ENCODE measurements around the gene CFAP20DC.

Gene CFAP20DC

DNA sequence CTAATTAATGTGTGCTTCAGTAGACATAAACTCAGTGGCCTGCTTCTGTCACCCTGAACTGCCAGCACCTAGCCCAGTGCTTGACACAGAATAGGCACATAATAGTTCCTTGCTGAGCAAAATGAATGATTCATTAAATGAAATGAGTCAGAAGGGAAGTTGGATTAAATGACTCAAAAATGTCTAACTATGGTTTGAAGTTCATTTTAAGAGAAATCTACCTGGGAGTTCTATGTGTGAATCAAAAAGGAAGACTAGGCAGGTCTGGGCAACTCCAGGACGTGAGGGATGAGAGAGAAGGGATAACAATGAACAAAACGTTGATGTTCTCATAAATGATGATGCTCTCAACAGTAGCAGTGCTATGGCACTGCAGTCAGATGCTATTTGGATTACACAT lies 175.0 kb downstream of the CFAP20DC start:
- peak; percentile 77 for DNase-seq (ENCODE audit: low spot score)
- no peak overlapping the region for H3K27ac ChIP-seq
- TF ChIP-seq, protein P1, sequence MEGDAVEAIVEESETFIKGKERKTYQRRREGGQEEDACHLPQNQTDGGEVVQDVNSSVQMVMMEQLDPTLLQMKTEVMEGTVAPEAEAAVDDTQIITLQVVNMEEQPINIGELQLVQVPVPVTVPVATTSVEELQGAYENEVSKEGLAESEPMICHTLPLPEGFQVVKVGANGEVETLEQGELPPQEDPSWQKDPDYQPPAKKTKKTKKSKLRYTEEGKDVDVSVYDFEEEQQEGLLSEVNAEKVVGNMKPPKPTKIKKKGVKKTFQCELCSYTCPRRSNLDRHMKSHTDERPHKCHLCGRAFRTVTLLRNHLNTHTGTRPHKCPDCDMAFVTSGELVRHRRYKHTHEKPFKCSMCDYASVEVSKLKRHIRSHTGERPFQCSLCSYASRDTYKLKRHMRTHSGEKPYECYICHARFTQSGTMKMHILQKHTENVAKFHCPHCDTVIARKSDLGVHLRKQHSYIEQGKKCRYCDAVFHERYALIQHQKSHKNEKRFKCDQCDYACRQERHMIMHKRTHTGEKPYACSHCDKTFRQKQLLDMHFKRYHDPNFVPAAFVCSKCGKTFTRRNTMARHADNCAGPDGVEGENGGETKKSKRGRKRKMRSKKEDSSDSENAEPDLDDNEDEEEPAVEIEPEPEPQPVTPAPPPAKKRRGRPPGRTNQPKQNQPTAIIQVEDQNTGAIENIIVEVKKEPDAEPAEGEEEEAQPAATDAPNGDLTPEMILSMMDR (conservative IDR thresholded peaks at IDR 0.05; ENCODE audit: low read depth), result no peak
- POLR2A ChIA-PET (ENCODE audit: low non-redundant PET), result no interaction called here
- CTCF ChIA-PET, result no interaction called here

DNA sequence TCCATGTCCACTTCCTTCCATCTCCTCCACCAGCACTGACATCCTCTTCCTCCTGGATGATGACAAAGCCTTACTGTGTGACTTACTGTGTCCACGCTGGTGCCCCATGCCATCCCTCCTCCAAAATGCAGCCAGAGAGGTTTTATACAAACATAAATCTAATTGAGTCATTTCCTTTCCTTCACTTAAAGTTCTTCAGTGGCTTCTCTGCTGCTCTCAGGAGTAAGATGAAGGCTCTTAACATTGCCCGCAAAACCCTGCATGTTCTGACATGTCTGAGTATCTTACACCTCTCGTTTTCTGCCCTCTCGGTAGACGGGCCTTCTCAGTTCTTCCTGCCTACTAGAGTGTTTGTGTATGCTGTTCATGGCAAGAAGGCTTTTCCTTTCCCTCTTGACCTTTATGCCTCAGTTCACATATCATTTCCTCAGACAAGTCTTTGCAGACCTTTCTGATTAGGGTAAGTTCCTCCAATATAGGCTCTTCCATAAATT lies 175.5 kb downstream of the CFAP20DC start:
- CTCF ChIA-PET, result no interaction called here
- POLR2A ChIA-PET (ENCODE audit: low non-redundant PET), result no interaction called here
- H3K27ac ChIP-seq, result peak overlapping the region; percentile 62; the same call in 1 of the 2 replicates
- TF ChIP-seq, protein P1 (conservative IDR thresholded peaks at IDR 0.05; ENCODE audit: low read depth), result no peak
- DNase-seq (ENCODE audit: low spot score), result peak; percentile 53

DNA sequence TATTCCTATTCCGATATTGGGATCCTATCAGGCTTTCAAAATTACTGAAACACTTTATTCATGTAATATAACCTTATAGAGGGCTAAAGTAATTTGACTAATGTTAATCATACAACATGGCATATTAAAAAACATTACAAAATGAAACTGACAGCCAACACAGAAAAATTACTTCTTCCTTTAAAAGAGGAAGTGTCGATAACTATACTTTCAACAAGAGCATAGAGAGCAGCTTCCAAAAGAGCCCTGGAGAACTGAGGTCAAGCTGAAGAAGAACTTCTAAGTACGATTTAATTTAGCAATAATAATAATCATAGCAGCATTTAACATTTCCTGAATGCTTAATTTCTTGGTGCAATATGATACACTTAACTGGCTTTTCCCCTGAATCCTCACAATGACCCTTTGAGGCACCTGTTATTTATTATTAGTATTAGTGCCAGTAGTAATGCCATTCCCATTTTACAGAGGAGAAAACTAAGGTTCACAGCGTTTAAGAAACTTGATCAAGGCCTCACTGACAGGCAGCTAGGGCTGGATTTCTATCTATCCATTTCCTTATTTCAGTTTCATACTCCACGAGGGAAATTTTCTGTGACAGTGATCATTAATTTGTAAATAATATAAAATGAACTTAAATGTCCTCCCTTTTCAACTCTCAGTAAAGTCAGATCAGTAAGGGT lies 181.6 kb downstream of the CFAP20DC start:
- ChIA-PET POLR2A (ENCODE audit: low non-redundant PET) (no interaction called here), CTCF (no interaction called here)
- no peak for DNase-seq (ENCODE audit: low spot score)
- TF ChIP-seq, protein P1 (conservative IDR thresholded peaks at IDR 0.05; ENCODE audit: low read depth), result no peak
- no peak overlapping the region for H3K27ac ChIP-seq

GRCh38 chr3:58867621-58868020 lies 182.2 kb downstream of the CFAP20DC start:
- POLR2A ChIA-PET (ENCODE audit: low non-redundant PET), result no interaction called here
- DNase-seq (ENCODE audit: low spot score), result no peak
- CTCF ChIA-PET, result no interaction called here
- no peak overlapping the region for H3K27ac ChIP-seq
- TF ChIP-seq, protein P1 (conservative IDR thresholded peaks at IDR 0.05; ENCODE audit: low read depth), result no peak

- DNase-seq (ENCODE audit: low spot score), result no peak
- H3K27ac ChIP-seq, result no peak overlapping the region
- TF ChIP-seq, protein P1 (conservative IDR thresholded peaks at IDR 0.05; ENCODE audit: low read depth), result no peak
- POLR2A ChIA-PET (ENCODE audit: low non-redundant PET), result no interaction called here
- CTCF ChIA-PET, result no interaction called here
Observed at GRCh38 chr3:58866079-58866478, 183.7 kb downstream of the CFAP20DC start.

GRCh38 chr3:58864480-58864879 lies 185.3 kb downstream of the CFAP20DC start:
- POLR2A ChIA-PET (ENCODE audit: low non-redundant PET), result no interaction called here
- CTCF ChIA-PET, result no interaction called here
- TF ChIP-seq, protein P1 (conservative IDR thresholded peaks at IDR 0.05; ENCODE audit: low read depth), result no peak
- no peak for DNase-seq (ENCODE audit: low spot score)
- no peak overlapping the region for H3K27ac ChIP-seq

Measured in RWPE1 (cell line).